PFSK-1 (cell line): Measurements from ENCODE around the gene CTNND2.

Experiments
- FOXP2 ChIP-seq: optimal IDR thresholded peaks from 2 replicates; pipeline ENCODE3; 2011; ENCODE audit warnings: borderline replicate concordance, control low read depth, inconsistent platforms; ENCODE audit not compliant: insufficient read depth; ENCODE audit errors: extremely low read length, extremely low read depth
- POLR2AphosphoS5 ChIP-seq: IDR thresholded peaks from 2 replicates; pipeline ENCODE4 v1.6.1; 2012; ENCODE audit warnings: low read depth, mild to moderate bottlenecking, control low read depth, low read length, moderate library complexity
- SIN3A ChIP-seq: IDR thresholded peaks from 2 replicates; pipeline ENCODE4 v1.6.1; 2012; ENCODE audit warnings: mild to moderate bottlenecking, low read length, moderate library complexity, borderline replicate concordance; ENCODE audit not compliant: insufficient read depth
- TAF1 ChIP-seq: IDR thresholded peaks from 2 replicates; pipeline ENCODE4 v1.6.1; 2012; ENCODE audit warnings: low read length, control low read depth, borderline replicate concordance; ENCODE audit not compliant: insufficient read depth
- TF ChIP-seq, protein P1 (sequence below), 2 experiments: IDR thresholded peaks; 2 replicates each; pipeline versions ENCODE4 v1.6.1 to v1.8.0; 2011 to 2012; ENCODE audit warnings: low read depth in 2 of 2, low read length in 2 of 2, control low read depth in 1 of 2, inconsistent platforms in 1 of 2, mild to moderate bottlenecking in 1 of 2, moderate library complexity in 1 of 2; ENCODE audit not compliant: insufficient read depth in 1 of 2

The CTNND2 gene

DNA sequence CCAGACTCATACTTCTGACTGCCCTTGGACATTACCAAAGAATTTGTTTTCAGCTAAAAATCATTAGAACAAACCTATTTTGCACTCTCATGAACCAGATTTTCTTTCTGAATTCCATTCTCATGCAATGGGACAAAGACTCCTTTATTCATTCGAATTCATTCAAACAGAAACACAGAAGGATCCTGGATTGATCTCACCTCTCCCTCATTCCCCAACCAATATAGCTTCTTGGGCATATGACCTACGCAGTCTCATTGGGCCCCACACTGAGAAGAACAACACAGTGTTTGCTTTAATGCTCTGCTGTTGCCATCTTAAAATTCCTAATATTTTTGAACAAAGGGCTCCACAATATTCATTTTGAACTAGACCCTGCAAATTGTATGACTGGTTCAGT lies 392.4 kb downstream of the CTNND2 start:
- TF ChIP-seq TAF1: no peak
- no peak for TF ChIP-seq FOXP2
- TF ChIP-seq POLR2AphosphoS5: no peak
- TF ChIP-seq SIN3A: no peak

DNA sequence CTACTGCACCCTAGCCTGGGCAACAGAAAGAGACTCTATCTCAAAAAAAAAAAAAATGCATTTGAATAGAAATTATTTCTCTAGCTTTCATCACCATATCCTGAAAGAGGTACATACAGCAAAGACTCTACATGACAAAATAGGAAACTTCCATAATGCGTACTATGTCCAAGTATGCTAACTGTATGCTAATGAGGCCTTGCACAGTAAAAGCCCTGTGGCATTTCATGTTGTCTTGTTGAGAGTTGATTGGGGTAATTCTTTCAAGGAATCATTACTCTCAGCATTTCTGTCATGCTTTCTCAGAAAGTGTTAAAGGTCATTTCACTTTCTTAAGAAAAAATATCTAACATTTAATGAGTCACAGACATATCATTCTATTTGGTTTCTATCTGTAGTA lies 393.4 kb downstream of the CTNND2 start:
- no peak for TF ChIP-seq POLR2AphosphoS5
- TF ChIP-seq SIN3A: no peak
- TF ChIP-seq, protein P1, sequence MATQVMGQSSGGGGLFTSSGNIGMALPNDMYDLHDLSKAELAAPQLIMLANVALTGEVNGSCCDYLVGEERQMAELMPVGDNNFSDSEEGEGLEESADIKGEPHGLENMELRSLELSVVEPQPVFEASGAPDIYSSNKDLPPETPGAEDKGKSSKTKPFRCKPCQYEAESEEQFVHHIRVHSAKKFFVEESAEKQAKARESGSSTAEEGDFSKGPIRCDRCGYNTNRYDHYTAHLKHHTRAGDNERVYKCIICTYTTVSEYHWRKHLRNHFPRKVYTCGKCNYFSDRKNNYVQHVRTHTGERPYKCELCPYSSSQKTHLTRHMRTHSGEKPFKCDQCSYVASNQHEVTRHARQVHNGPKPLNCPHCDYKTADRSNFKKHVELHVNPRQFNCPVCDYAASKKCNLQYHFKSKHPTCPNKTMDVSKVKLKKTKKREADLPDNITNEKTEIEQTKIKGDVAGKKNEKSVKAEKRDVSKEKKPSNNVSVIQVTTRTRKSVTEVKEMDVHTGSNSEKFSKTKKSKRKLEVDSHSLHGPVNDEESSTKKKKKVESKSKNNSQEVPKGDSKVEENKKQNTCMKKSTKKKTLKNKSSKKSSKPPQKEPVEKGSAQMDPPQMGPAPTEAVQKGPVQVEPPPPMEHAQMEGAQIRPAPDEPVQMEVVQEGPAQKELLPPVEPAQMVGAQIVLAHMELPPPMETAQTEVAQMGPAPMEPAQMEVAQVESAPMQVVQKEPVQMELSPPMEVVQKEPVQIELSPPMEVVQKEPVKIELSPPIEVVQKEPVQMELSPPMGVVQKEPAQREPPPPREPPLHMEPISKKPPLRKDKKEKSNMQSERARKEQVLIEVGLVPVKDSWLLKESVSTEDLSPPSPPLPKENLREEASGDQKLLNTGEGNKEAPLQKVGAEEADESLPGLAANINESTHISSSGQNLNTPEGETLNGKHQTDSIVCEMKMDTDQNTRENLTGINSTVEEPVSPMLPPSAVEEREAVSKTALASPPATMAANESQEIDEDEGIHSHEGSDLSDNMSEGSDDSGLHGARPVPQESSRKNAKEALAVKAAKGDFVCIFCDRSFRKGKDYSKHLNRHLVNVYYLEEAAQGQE (IDR thresholded peaks at IDR 0.05; ENCODE audit: insufficient read depth in 1 of 2, low read depth in 2 of 2, low read length in 2 of 2): no peak
- no peak for TF ChIP-seq FOXP2

DNA sequence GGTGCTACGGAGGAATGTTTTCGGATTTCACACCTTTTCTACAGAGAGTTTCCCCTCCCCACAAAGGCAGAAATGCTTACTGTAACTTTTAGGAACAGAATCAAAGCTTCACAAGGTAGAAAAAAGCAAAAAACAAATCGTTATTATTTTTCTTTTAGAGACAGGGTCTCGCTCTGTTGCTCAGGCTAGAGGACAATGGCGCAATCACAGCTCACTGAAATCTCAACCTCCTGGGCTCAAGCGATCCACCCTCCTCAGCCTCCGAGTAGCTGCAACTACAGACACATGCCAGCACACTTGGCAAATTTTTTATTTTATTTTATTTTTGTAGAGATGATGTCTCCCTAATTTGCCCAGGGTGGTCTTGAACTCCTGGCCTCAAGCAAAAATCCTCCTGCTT lies 394.5 kb downstream of the CTNND2 start:
- TF ChIP-seq, protein P1 (IDR thresholded peaks at IDR 0.05; ENCODE audit: insufficient read depth in 1 of 2, low read depth in 2 of 2, low read length in 2 of 2): no peak

DNA sequence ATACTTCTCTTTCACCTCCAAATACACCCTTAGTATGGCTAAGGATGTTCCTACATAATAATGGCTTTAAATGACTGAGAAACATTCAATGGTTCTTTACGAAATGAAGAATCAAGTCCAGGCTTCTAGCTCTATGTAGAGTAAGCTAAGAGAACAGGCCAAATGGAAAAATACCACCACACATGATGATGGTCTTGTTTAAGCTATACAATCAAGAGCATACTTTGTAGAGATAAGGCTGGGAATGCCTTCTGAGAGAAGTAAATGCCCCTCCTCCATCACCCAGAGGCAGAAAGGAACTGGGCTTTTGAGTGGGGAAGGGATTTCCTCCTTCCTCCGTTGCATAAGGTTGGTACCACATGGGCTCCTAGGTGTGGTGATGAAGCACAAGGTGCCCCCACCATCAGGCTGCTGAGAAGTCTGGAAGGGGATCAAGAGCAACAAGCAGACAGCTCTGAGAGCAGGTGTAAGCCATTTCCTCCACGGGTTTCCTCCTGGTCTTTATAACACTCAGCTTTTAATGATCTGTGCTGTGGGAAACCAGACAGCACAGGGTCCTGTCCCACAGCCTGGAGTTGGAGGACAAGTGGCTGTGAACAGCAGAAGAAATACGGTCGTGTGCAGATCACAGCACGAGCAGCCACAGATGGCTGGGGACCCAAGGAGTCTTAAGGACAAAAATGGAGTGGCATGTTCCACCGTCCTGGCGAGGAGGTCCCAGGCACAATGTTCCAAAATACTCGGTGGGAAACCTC lies 396.9 kb downstream of the CTNND2 start:
- TF ChIP-seq, protein P1 (IDR thresholded peaks at IDR 0.05; ENCODE audit: insufficient read depth in 1 of 2, low read depth in 2 of 2, low read length in 2 of 2): no peak
- TF ChIP-seq POLR2AphosphoS5: no peak
- TF ChIP-seq FOXP2: no peak
- TF ChIP-seq SIN3A: no peak
- TF ChIP-seq TAF1: no peak

DNA sequence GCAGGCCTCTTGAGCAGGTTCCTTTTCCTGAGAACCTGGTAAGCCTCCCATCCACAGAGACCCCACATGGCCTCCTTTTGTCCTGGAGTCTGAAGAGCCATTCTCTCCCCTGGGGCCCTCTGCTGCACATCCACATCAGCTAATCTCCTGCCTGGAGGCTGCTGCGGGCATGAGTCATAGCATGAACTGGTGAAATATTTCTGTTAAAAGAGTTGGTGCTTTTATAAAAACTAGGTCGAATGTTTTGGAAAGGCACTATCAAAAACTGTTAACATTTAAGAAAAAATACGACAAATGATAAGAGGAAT lies 399.4 kb downstream of the CTNND2 start:
- TF ChIP-seq, protein P1 (IDR thresholded peaks at IDR 0.05; ENCODE audit: insufficient read depth in 1 of 2, low read depth in 2 of 2, low read length in 2 of 2): no peak
- no peak for TF ChIP-seq POLR2AphosphoS5
- TF ChIP-seq FOXP2: no peak
- no peak for TF ChIP-seq TAF1
- TF ChIP-seq SIN3A: no peak
